Measurements from ENCODE around the gene MYOM3. TPM values are rescaled to one million over a fixed set of nuclear protein-coding genes. Genes with fewer than 3 reads are reported as not detected.

Gene MYOM3
- total and polyA plus RNA-seq, 2 of the 13 experiments (the other 11 are each of a cell fraction or from before 2014, with no cell fraction given) = 5.8 to 15.3 TPM

GRCh38 chr1:24111996-24112779 is at the start of gene MYOM3 (continued):
- TF ChIP-seq, protein P1, sequence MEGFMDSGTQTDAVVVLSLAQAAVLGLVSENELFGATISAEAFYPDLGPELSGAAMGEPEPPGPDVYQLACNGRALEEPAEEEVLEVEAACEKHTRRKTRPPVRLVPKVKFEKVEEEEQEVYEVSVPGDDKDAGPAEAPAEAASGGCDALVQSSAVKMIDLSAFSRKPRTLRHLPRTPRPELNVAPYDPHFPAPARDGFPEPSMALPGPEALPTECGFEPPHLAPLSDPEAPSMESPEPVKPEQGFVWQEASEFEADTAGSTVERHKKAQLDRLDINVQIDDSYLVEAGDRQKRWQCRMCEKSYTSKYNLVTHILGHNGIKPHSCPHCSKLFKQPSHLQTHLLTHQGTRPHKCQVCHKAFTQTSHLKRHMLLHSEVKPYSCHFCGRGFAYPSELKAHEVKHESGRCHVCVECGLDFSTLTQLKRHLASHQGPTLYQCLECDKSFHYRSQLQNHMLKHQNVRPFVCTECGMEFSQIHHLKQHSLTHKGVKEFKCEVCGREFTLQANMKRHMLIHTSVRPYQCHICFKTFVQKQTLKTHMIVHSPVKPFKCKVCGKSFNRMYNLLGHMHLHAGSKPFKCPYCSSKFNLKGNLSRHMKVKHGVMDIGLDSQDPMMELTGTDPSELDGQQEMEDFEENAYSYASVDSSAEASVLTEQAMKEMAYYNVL (CRISPR knock-in tag; IDR thresholded peaks at IDR 0.05; ENCODE audit: borderline replicate concordance) = no peak
- TF ChIP-seq ZNF468 (CRISPR knock-in tag; IDR thresholded peaks at IDR 0.05) = no peak
- TF ChIP-seq CEBPZ (IDR thresholded peaks at IDR 0.05; ENCODE audit: low read length) = no peak
- TF ChIP-seq EED (CRISPR knock-in tag; IDR thresholded peaks at IDR 0.05) = no peak
- no peak for TF ChIP-seq ZBTB8A (CRISPR knock-in tag; IDR thresholded peaks at IDR 0.05; ENCODE audit: borderline replicate concordance, low read depth)
- 0 out of 2 replicates have a peak, but pooled peaks have one; percentile 25 for TF ChIP-seq ZMYM4 (CRISPR knock-in tag; IDR thresholded peaks at IDR 0.05)
- no peak for TF ChIP-seq ZSCAN9 (CRISPR knock-in tag; IDR thresholded peaks at IDR 0.05; ENCODE audit: borderline replicate concordance)
- TF ChIP-seq ZNF264 (CRISPR knock-in tag; IDR thresholded peaks at IDR 0.05) = no peak
- TF ChIP-seq SP5 (CRISPR knock-in tag; IDR thresholded peaks at IDR 0.05; ENCODE audit: borderline replicate concordance, low read depth) = no peak
- TF ChIP-seq ZNF552 (CRISPR knock-in tag; IDR thresholded peaks at IDR 0.05; ENCODE audit: borderline replicate concordance) = no peak
- TF ChIP-seq FLYWCH1 (CRISPR knock-in tag; IDR thresholded peaks at IDR 0.05) = no peak
- no peak for TF ChIP-seq U2AF2 (IDR thresholded peaks at IDR 0.05; ENCODE audit: low read depth, low read length)
- 0 out of 2 replicates have a peak, but pooled peaks have one; percentile 30 for TF ChIP-seq TFE3 (CRISPR knock-in tag; IDR thresholded peaks at IDR 0.05)
- TF ChIP-seq, protein P2, sequence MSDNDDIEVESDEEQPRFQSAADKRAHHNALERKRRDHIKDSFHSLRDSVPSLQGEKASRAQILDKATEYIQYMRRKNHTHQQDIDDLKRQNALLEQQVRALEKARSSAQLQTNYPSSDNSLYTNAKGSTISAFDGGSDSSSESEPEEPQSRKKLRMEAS (IDR thresholded peaks at IDR 0.05) = peak; percentile 69; the same call in 1 of the 2 replicates
- TF ChIP-seq FOXK1 (CRISPR knock-in tag; IDR thresholded peaks at IDR 0.05; ENCODE audit: borderline replicate concordance, low read depth) = no peak
- TF ChIP-seq ZSCAN22 (CRISPR knock-in tag; IDR thresholded peaks at IDR 0.05) = no peak
- TF ChIP-seq ZNF878 (CRISPR knock-in tag; IDR thresholded peaks at IDR 0.05) = no peak
- TF ChIP-seq ZNF296 (CRISPR knock-in tag; conservative IDR thresholded peaks at IDR 0.05) = no peak
- no peak for TF ChIP-seq CBX5 (CRISPR knock-in tag; IDR thresholded peaks at IDR 0.05; ENCODE audit: borderline replicate concordance)
- no peak for TF ChIP-seq ZBTB26 (CRISPR knock-in tag; IDR thresholded peaks at IDR 0.05; ENCODE audit: borderline replicate concordance)
- TF ChIP-seq HOXA7 (CRISPR knock-in tag; IDR thresholded peaks at IDR 0.05) = no peak
- TF ChIP-seq ZNF383 (CRISPR knock-in tag; IDR thresholded peaks at IDR 0.05; ENCODE audit: borderline replicate concordance) = no peak

Data from HepG2 (cell line).